HepG2 (cell line): ENCODE measurements around the gene NKD1. TPM values are rescaled to one million over a fixed set of nuclear protein-coding genes. Genes with fewer than 3 reads are reported as not detected.

ENCODE experiments used
- BRF2 ChIP-seq: sonication (generic); formaldehyde crosslinking; IDR thresholded peaks from 2 replicates; pipeline ENCODE4 v1.8.1; 2022; ENCODE audit warnings: mild to moderate bottlenecking, missing genetic modification reagents
- FOXJ3 ChIP-seq: sonication (generic); formaldehyde crosslinking; IDR thresholded peaks from 2 replicates; pipeline ENCODE4 v1.4.0; 2020; ENCODE audit warnings: missing genetic modification reagents, mild to moderate bottlenecking, borderline replicate concordance
- HNRNPL ChIP-seq: fragments of 200-400 bp; formaldehyde crosslinking; IDR thresholded peaks from 2 replicates; pipeline ENCODE4 v1.6.1; 2017; ENCODE audit warnings: mild to moderate bottlenecking, low read depth, low read length
- IKZF5 ChIP-seq: IDR thresholded peaks from 2 replicates; pipeline ENCODE4 v1.6.1; 2018; ENCODE audit warnings: missing genetic modification reagents, mild to moderate bottlenecking, missing compliant biosample characterization
- NR2C2 ChIP-seq: sonication (generic); formaldehyde crosslinking; IDR thresholded peaks from 2 replicates; pipeline ENCODE4 v1.4.0; 2020; ENCODE audit warnings: missing genetic modification reagents, mild to moderate bottlenecking, moderate library complexity, borderline replicate concordance
- NR3C1 ChIP-seq: sonication (generic); formaldehyde crosslinking; IDR thresholded peaks from 2 replicates; pipeline ENCODE4 v1.4.0; 2020; ENCODE audit warnings: missing genetic modification reagents
- PBX3 ChIP-seq: sonication (generic); formaldehyde crosslinking; IDR thresholded peaks from 2 replicates; pipeline ENCODE4 v1.8.1; 2023; ENCODE audit warnings: missing genetic modification reagents, inconsistent platforms, borderline replicate concordance
- RXRA ChIP-seq: sonication (generic); formaldehyde crosslinking; IDR thresholded peaks from 2 replicates; pipeline ENCODE4 v1.5.1; 2020; ENCODE audit warnings: missing genetic modification reagents
- SRSF4 ChIP-seq: fragments of 200-400 bp; formaldehyde crosslinking; IDR thresholded peaks from one replicate; pipeline ENCODE4 v1.6.1; 2018; ENCODE audit warnings: mild to moderate bottlenecking, low read depth, low read length, moderate library complexity; ENCODE audit not compliant: poor library complexity, severe bottlenecking
- TFAP4 ChIP-seq: sonication (generic); IDR thresholded peaks from 2 replicates; pipeline ENCODE4 v1.6.1; 2016; ENCODE audit warnings: low read depth, borderline replicate concordance
- ZBED4 ChIP-seq: sonication (generic); formaldehyde crosslinking; IDR thresholded peaks from 2 replicates; pipeline ENCODE4 v1.4.0; 2020; ENCODE audit warnings: missing genetic modification reagents, borderline replicate concordance
- ZNF512B ChIP-seq: sonication (generic); formaldehyde crosslinking; IDR thresholded peaks from 2 replicates; pipeline ENCODE4 v1.5.1; 2020; ENCODE audit warnings: missing genetic modification reagents, mild to moderate bottlenecking, borderline replicate concordance
- ZNF556 ChIP-seq: sonication (generic); formaldehyde crosslinking; IDR thresholded peaks from 2 replicates; pipeline ENCODE4 v1.4.0; 2020; ENCODE audit warnings: mild to moderate bottlenecking, missing genetic modification reagents, borderline replicate concordance
- polyA plus RNA-seq, 8 experiments: library from polyadenylated mRNA; depleted of rRNA in 3 of 8; stranded (reverse) in 7 of 8; unstranded in 1 of 8; fragments of >200 nt; fragmentation: Illumina TruSeq in 4 of 8; extraction: Trizol in 4 of 8; gene quantifications; 2 replicates each; pipeline versions ENCODE4 v1.2.1 to v1.2.3, GENCODE V29; 2011 to 2016; ENCODE audit warnings: low read depth in 4 of 8, missing spikeins in 1 of 8, mixed read lengths in 1 of 8; ENCODE audit not compliant: insufficient read depth in 1 of 8
- total RNA-seq, 5 experiments: library from RNA; depleted of rRNA; stranded (reverse); fragments of >200 nt; fragmentation: Illumina TruSeq; extraction: Trizol; gene quantifications; 2 replicates each; pipeline ENCODE4 v1.2.3, GENCODE V29; 2016; ENCODE audit warnings: low read depth in 1 of 5

Gene NKD1
- total and polyA plus RNA-seq, 2 of the 13 experiments (the other 11 are each of a cell fraction or from before 2014, with no cell fraction given), result 70.4 to 121 TPM

- TF ChIP-seq ZBED4 (CRISPR knock-in tag) (peak; percentile 83), HNRNPL (0 out of 2 replicates have a peak, but pooled peaks have one; percentile 34), ZNF512B (CRISPR knock-in tag) (0 out of 2 replicates have a peak, but pooled peaks have one; percentile 54), RXRA (CRISPR knock-in tag) (peak; percentile 88; the same call in 1 of the 2 replicates), TFAP4 (peak; percentile 96), ZNF556 (no peak), NR2C2 (CRISPR knock-in tag) (peak; percentile 95), SRSF4 (no peak), BRF2 (CRISPR knock-in tag) (peak; percentile 80; the same call in 1 of the 2 replicates), NR3C1 (CRISPR knock-in tag) (no peak), FOXJ3 (peak; percentile 98; the same call in 1 of the 2 replicates), IKZF5 (CRISPR knock-in tag) (peak; percentile 85), PBX3 (no peak)
These were observed 17.6 kb upstream of the NKD1 start (continued) for GRCh38 chr16:50530277-50531236.
